Neural cell (in vitro differentiated cells): Measurements from ENCODE around the gene PAX8. TPM values are rescaled to one million over a fixed set of nuclear protein-coding genes. Genes with fewer than 3 reads are reported as not detected.

ENCODE experiments used
- H2AFZ ChIP-seq: fragments of 200-600, 300-800 bp; sonication (generic), shearing (Covaris generic); 2 replicates; pipeline ENCODE4 v1.6.0; 2014; ENCODE audit warnings: low read depth, mild to moderate bottlenecking, antibody characterized with exemption, low read length, moderate library complexity
- H3F3A ChIP-seq: fragments of 200-600 bp; shearing (Covaris generic); 2 replicates; pipeline ENCODE4 v1.6.1; 2016; ENCODE audit warnings: mild to moderate bottlenecking, moderate library complexity, mixed read lengths, antibody characterized with exemption, low read length; ENCODE audit not compliant: insufficient read depth, poor library complexity, severe bottlenecking
- H3K27ac ChIP-seq: fragments of 200-600, 300-800 bp; sonication (generic), shearing (Covaris generic); 2 replicates; pipeline ENCODE4 v1.5.1; 2014; ENCODE audit warnings: mild to moderate bottlenecking, low read length, moderate library complexity
- H3K27me3 ChIP-seq: fragments of 300-800, 200-600 bp; sonication (generic), shearing (Covaris generic); 2 replicates; pipeline ENCODE4 v1.6.0; 2014; ENCODE audit warnings: mild to moderate bottlenecking, low read depth, low read length, moderate library complexity; ENCODE audit not compliant: insufficient read depth
- H3K36me3 ChIP-seq: fragments of 300-800, 200-600 bp; sonication (generic), shearing (Covaris generic); 2 replicates; pipeline ENCODE4 v1.5.1; 2014; ENCODE audit warnings: mild to moderate bottlenecking, antibody characterized with exemption, low read length, moderate library complexity; ENCODE audit not compliant: insufficient read depth
- H3K4me2 ChIP-seq: fragments of 300-800, 200-600 bp; sonication (generic), shearing (Covaris generic); 2 replicates; pipeline ENCODE4 v1.6.0; 2014; ENCODE audit warnings: mild to moderate bottlenecking, low read length
- H3K4me3 ChIP-seq: fragments of 300-800, 200-600 bp; sonication (generic), shearing (Covaris generic); 2 replicates; pipeline ENCODE4 v1.5.1; 2014; ENCODE audit warnings: mild to moderate bottlenecking, low read length, moderate library complexity
- H3K79me2 ChIP-seq: fragments of 200-600 bp; shearing (Covaris generic); replicated peaks from 2 replicates; pipeline ENCODE4 v1.6.0; 2014; ENCODE audit warnings: mild to moderate bottlenecking, low read length, moderate library complexity; ENCODE audit not compliant: insufficient read depth
- H3K9ac ChIP-seq: fragments of 300-800, 200-600 bp; sonication (generic), shearing (Covaris generic); 2 replicates; pipeline ENCODE4 v1.6.1; 2016; ENCODE audit warnings: mild to moderate bottlenecking, low read length, mixed read lengths
- H3K9me2 ChIP-seq: fragments of 200-600 bp; shearing (Covaris generic); 2 replicates; pipeline ENCODE4 v1.6.1; 2016; ENCODE audit warnings: mild to moderate bottlenecking, low read length, mixed read lengths; ENCODE audit not compliant: insufficient read depth
- H3K9me3 ChIP-seq: fragments of 200-600, 300-800 bp; sonication (generic), shearing (Covaris generic); 2 replicates; pipeline ENCODE4 v1.6.1; 2016; ENCODE audit warnings: mild to moderate bottlenecking, mixed run types, low read length, moderate library complexity, mixed read lengths
- H4K20me1 ChIP-seq: fragments of 200-600 bp; shearing (Covaris generic); 2 replicates; pipeline ENCODE4 v1.6.1; 2016; ENCODE audit warnings: mild to moderate bottlenecking, mixed run types; ENCODE audit not compliant: insufficient read depth
- EP300 ChIP-seq: fragments of 450-650 bp; conservative IDR thresholded peaks from 2 replicates; pipeline ENCODE4 v1.6.1; 2014; ENCODE audit warnings: antibody characterized with exemption, mild to moderate bottlenecking, moderate library complexity; ENCODE audit not compliant: poor library complexity, severe bottlenecking
- EZH2 ChIP-seq: fragments of 200-600, 300-800 bp; shearing (Covaris generic), sonication (generic); IDR thresholded peaks from 2 replicates; pipeline ENCODE4 v1.6.1; 2014; ENCODE audit warnings: antibody characterized with exemption, low read length, borderline replicate concordance, mild to moderate bottlenecking; ENCODE audit not compliant: insufficient read depth, poor library complexity, severe bottlenecking
- MXI1 ChIP-seq: fragments of 450-650 bp; conservative IDR thresholded peaks from 2 replicates; pipeline ENCODE4 v1.6.1; 2014; ENCODE audit warnings: antibody characterized with exemption, mild to moderate bottlenecking; ENCODE audit not compliant: poor library complexity, severe bottlenecking
- POLR2AphosphoS5 ChIP-seq: IDR thresholded peaks from 2 replicates; pipeline ENCODE4 v1.6.1; 2012
- RAD21 ChIP-seq: fragments of 450-650 bp; conservative IDR thresholded peaks from 2 replicates; pipeline ENCODE4 v1.6.1; 2014; ENCODE audit warnings: antibody characterized with exemption, mild to moderate bottlenecking, moderate library complexity
- SMC3 ChIP-seq: fragments of 450-650 bp; conservative IDR thresholded peaks from 2 replicates; pipeline ENCODE4 v1.6.1; 2014; ENCODE audit warnings: antibody characterized with exemption, mild to moderate bottlenecking, moderate library complexity; ENCODE audit not compliant: poor library complexity
- TAF1 ChIP-seq: IDR thresholded peaks from 2 replicates; pipeline ENCODE4 v1.6.1; 2012; ENCODE audit warnings: low read depth
- polyA plus RNA-seq: library from polyadenylated mRNA; depleted of rRNA; stranded (reverse); fragments of >200 nt; gene quantifications from 2 replicates; pipeline ENCODE4 v1.2.3, GENCODE V29; 2014
- TF ChIP-seq, protein P1 (sequence below): fragments of 450-650 bp; IDR thresholded peaks from 2 replicates; pipeline ENCODE4 v1.5.1; 2014; ENCODE audit warnings: antibody characterized with exemption, mild to moderate bottlenecking, moderate library complexity; ENCODE audit not compliant: poor library complexity, severe bottlenecking
- TF ChIP-seq, protein P2 (sequence below): IDR thresholded peaks from 2 replicates; pipeline ENCODE4 v1.6.1; 2012; ENCODE audit warnings: borderline replicate concordance

Gene PAX8
- polyA plus RNA-seq, 1 donor from 2014 or later = not detected

DNA sequence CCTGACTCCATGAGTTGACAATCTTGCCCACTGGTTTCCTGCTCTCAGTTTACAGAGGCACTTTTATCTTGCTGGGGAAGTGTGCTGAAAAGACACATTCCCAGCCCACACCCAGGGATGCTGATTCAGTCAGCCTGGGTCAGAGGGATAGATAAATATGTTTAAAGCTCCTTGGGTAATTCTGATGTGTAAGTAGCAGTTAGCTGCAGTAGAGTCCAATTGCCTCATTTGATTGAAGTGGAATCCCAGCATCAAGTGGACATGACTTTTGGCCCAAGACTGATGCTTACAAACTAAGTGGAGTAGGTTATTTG is 75.5 kb downstream of the PAX8 start:
- H3K4me2 ChIP-seq = no peak overlapping the region
- no peak for TF ChIP-seq POLR2AphosphoS5
- no peak for TF ChIP-seq TAF1
- TF ChIP-seq, protein P1, sequence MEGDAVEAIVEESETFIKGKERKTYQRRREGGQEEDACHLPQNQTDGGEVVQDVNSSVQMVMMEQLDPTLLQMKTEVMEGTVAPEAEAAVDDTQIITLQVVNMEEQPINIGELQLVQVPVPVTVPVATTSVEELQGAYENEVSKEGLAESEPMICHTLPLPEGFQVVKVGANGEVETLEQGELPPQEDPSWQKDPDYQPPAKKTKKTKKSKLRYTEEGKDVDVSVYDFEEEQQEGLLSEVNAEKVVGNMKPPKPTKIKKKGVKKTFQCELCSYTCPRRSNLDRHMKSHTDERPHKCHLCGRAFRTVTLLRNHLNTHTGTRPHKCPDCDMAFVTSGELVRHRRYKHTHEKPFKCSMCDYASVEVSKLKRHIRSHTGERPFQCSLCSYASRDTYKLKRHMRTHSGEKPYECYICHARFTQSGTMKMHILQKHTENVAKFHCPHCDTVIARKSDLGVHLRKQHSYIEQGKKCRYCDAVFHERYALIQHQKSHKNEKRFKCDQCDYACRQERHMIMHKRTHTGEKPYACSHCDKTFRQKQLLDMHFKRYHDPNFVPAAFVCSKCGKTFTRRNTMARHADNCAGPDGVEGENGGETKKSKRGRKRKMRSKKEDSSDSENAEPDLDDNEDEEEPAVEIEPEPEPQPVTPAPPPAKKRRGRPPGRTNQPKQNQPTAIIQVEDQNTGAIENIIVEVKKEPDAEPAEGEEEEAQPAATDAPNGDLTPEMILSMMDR = no peak
- no peak for TF ChIP-seq RAD21
- TF ChIP-seq EP300 = no peak
- no peak for TF ChIP-seq EZH2
- no peak for TF ChIP-seq SMC3
- TF ChIP-seq, protein P2, sequence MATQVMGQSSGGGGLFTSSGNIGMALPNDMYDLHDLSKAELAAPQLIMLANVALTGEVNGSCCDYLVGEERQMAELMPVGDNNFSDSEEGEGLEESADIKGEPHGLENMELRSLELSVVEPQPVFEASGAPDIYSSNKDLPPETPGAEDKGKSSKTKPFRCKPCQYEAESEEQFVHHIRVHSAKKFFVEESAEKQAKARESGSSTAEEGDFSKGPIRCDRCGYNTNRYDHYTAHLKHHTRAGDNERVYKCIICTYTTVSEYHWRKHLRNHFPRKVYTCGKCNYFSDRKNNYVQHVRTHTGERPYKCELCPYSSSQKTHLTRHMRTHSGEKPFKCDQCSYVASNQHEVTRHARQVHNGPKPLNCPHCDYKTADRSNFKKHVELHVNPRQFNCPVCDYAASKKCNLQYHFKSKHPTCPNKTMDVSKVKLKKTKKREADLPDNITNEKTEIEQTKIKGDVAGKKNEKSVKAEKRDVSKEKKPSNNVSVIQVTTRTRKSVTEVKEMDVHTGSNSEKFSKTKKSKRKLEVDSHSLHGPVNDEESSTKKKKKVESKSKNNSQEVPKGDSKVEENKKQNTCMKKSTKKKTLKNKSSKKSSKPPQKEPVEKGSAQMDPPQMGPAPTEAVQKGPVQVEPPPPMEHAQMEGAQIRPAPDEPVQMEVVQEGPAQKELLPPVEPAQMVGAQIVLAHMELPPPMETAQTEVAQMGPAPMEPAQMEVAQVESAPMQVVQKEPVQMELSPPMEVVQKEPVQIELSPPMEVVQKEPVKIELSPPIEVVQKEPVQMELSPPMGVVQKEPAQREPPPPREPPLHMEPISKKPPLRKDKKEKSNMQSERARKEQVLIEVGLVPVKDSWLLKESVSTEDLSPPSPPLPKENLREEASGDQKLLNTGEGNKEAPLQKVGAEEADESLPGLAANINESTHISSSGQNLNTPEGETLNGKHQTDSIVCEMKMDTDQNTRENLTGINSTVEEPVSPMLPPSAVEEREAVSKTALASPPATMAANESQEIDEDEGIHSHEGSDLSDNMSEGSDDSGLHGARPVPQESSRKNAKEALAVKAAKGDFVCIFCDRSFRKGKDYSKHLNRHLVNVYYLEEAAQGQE = no peak
- no peak for TF ChIP-seq MXI1
- H3K9me2 ChIP-seq = no peaks in the 10 kb centered on the region
- no peaks in the 10 kb centered on the region for H3K9me3 ChIP-seq
- H4K20me1 ChIP-seq = no peaks in the 10 kb centered on the region
- H3K79me2 ChIP-seq = no peaks in the 10 kb centered on the region
- peaks cover 4% of the 10 kb centered on the region for H3K27me3 ChIP-seq
- no peak overlapping the region for H3K9ac ChIP-seq
- H3K36me3 ChIP-seq = no peaks in the 10 kb centered on the region
- no peak overlapping the region for H2AFZ ChIP-seq
- H3K4me3 ChIP-seq = no peak overlapping the region
- H3F3A ChIP-seq = no peaks in the 10 kb centered on the region
- H3K27ac ChIP-seq = no peak overlapping the region

DNA sequence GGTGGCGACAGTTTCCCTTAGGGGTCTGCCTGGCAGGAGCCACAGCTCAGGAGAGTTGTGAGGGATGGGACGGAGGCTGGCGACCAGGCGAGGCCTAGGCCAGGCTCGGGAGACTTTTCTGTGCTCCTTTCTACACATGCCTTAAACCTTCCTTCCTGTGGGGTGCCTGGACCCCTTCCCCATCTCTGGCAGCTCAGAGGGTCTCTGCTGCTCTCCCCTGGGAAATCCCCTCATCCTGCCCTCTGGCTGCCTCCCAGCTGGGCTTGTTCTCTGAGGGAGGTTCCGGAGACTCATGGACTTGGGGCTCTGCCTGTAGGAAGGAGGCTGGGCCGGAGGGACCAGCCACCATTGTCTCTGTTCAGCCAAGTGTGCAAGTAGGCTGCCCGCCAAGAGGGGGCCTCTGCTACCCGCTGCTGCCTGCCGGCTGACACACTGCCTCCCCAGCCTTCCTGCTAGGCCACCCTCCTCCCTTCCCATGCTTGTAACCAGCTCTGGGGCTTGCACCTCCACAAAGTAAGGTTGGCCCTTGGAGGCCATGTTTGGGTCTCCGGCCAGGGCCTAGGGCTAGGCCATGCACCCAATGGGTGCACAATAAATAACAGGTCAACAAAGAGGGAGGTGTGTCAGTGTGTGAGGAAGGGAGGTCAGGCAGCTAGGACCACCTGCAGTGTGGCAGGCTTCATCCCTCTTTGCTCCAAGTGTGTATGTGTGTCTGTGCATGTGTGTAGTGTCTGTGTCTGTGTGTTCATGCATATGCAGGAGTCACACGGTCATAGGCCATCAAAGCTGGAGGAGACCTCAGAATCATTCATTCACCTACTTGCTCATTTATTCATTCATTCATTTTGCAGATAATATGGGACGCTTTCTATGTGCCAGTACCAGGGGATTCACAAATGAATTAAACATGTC is 76.2 kb downstream of the PAX8 start:
- Histone ChIP-seq H3K9me2 (no peaks in the 10 kb centered on the region), H3K36me3 (no peaks in the 10 kb centered on the region), H3K27ac (no peak overlapping the region), H3K9me3 (no peaks in the 10 kb centered on the region), H3K27me3 (peaks cover 4% of the 10 kb centered on the region), H3K79me2 (no peaks in the 10 kb centered on the region), H3K9ac (no peak overlapping the region), H3K4me3 (no peak overlapping the region), H3K4me2 (no peak overlapping the region), H4K20me1 (no peaks in the 10 kb centered on the region), H3F3A (no peaks in the 10 kb centered on the region), H2AFZ (no peak overlapping the region)
- TF ChIP-seq SMC3 = no peak
